GM12891 (cell line): ENCODE results near the gene EIF3M.

Source experiments
- POLR2A ChIP-seq: IDR thresholded peaks from 2 replicates; pipeline ENCODE4 v1.6.1; 2011; ENCODE audit warnings: low read depth, low read length, control low read depth
- POLR2AphosphoS5 ChIP-seq: IDR thresholded peaks from 2 replicates; pipeline ENCODE4 v1.6.1; 2011; ENCODE audit warnings: low read depth, low read length, control low read depth
- TAF1 ChIP-seq: IDR thresholded peaks from 2 replicates; pipeline ENCODE4 v1.6.1; 2011; ENCODE audit warnings: low read depth, low read length, control low read depth

DNA sequence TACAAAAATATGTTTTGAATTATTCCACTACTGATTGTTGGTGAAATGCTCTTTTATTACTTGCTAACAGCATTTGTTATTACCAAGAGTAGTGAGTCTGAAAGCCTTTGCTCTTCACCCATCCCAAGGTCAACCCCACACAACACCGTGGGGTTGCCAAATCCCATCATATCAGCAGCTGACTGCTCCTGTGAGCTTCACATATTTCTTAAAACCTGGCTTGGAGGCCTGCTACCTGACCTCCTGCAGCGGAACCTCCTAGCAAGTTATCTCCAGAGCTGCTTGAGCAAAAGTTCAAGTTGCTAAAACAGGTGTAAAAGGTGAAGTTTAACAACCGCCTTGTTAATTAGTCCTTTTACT lies 20.1 kb upstream of the EIF3M start:
- no peak for TF ChIP-seq TAF1
- no peak for TF ChIP-seq POLR2A
- no peak for TF ChIP-seq POLR2AphosphoS5
